Measurements from ENCODE around the gene GCC1.

The GCC1 gene, protein sequence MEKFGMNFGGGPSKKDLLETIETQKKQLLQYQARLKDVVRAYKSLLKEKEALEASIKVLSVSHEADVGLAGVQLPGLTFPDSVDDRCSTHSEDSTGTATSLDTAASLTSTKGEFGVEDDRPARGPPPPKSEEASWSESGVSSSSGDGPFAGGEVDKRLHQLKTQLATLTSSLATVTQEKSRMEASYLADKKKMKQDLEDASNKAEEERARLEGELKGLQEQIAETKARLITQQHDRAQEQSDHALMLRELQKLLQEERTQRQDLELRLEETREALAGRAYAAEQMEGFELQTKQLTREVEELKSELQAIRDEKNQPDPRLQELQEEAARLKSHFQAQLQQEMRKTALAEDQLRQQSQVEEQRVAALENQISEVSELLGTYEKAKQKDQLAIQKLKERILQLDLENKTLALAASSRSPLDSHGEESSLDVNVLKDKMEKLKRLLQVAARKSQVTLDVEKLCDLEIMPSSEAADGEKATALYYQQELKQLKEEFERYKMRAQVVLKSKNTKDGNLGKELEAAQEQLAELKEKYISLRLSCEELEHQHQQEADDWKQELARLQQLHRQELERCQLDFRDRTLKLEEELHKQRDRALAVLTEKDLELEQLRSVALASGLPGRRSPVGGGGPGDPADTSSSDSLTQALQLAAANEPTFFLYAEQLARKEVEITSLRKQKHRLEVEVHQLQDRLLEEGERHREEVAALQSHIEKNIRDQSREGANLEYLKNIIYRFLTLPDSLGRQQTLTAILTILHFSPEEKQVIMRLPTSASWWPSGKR

DNA sequence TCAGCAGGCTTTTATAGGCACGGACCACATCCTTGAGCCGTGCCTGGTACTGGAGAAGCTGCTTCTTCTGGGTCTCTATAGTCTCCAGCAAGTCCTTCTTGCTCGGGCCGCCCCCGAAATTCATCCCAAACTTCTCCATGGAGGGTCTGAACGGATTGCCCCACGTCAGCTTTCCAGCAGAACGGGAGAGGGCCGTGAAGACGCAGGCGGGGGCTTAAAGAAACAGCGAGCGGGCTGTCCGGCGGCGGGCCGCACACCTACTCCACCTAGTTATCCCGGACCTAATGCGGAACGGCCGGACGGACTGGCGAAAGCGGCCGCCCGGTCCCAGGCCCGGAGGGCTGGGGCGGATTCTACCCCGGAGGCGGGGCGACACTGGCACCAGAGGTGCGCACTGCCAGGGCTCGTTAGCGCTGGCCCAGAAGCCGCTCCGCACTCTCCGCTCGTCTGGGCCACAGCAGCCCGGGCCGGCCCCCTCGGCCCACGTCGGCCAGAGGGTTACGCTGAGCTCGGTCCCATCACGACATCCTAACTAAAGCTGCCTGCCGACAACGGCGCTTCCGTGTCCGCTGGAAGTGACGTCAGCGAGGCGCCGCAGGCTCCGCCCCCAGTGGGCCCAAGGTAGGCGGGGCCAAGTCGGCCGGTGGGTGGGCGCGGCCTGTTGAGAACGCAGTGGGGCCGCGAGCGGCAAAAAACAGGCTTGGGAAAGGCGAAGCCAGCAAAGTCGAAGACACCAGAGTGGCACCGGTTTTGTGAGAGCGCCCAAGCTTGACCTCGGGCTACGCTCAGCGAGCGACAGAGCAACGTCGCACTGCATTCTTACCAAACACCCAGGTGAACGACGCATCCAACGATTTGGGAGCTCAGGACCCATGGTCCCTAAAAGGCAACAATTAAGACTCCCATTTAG lies at the start of gene GCC1:
Gene GCC1 (minus strand): TSS at position 553 of the 910 bp plus-strand sequence. CDS start 414 bp downstream, at position 139.
- in situ Hi-C loops (cut with HindIII; ENCODE audit: low sequenced_read_pairs): no loop called here

DNA sequence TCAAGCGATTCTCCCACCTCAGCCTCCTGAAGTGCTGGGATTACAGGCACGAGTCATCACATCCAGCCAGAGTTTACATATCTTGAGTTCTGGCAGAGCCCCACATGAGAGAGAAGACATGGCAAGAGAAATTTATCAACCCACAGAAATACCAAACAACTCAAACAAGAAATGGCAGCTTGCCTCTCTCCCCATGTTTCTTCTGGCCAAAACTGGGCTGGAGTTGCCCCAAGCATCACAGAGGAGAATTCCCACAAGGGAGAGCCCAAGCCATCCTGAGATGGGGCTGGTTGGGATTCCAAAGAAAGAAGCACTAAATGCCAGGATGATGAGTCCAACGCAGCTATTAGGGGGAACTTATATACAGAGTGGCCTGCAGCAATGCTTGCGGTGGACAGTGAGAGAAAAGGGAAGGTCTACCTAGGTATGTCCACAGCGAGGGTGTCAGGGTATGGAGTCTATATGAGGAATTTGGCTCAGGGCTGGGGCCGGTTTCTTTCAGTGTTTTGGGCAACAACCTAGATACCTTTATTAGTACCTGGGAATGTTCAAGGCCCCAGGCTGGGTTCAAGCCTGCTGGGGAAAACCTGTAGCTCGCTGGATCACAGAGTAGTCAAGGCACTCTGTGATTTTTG lies 47.0 kb upstream of the GCC1 start:
- in situ Hi-C loops (cut with HindIII; ENCODE audit: low sequenced_read_pairs): no loop called here

DNA sequence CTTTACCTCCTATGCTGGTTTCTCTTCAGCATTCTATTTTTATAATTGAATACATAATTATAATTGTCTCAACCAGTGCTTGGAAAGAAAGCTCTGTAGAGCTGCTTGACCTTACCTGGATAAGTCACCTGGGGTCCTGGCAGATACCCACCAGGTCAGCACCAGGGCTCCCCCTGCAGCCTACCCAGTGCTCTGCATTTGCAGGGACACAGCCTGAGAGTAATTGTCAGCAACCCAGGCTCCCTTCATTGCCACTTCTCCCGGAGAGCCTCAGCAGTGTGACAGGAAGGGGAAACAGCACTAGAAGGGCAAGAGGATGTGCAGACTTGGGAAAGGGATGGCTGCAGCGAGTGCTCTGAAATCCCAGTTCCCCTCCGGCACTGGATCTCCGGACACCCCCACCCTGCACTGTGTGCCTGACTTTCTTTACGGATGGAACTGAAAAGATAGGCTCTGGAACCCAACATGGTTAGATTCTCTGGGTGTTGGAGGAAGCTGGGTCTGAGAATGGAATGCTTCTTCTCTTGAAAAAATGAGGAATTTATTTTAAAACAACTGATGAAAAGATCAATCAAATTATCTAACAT lies 44.0 kb upstream of the GCC1 start:
- in situ Hi-C loops (cut with HindIII; ENCODE audit: low sequenced_read_pairs): no loop called here

DNA sequence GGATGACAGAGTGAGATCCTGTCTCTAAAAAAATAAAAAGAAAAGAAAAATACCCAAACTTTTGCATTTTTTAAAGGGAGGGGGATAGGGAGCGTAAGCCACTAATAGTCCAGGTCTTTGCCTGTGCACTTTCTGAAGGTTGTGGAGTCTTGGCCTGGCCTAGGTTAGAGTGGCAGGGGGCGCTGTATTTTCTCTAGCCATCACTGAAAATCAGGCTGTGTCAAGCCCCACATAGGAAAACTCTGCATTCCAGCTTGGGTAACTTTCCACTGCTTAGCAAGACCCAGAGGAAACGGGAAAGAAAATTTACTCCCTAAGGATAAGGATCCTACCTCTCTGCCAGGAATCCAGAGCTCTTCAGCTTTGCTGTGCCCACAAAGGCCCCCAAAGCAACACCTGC lies 43.0 kb upstream of the GCC1 start:
- in situ Hi-C loops (cut with HindIII; ENCODE audit: low sequenced_read_pairs): no loop called here

DNA sequence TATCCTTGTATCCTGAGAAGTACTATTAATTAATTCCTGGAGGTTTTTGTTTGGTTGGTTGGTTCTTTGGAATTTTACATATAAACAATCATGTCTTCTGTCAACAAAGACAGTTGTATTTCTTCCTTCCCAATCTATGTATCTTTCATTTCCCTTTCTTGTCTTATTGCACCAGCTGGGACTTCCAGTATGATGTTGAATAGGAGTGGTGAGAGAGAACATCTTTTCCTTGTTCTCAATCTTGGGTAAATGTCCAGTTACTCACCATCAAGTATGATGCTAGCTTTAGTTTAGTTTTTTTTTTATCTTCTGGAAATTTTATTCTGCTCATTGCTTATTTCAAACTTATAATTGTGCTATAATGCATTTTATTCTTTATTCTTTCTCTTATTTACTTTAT lies 39.9 kb upstream of the GCC1 start:
- in situ Hi-C loops (cut with HindIII; ENCODE audit: low sequenced_read_pairs): no loop called here

DNA sequence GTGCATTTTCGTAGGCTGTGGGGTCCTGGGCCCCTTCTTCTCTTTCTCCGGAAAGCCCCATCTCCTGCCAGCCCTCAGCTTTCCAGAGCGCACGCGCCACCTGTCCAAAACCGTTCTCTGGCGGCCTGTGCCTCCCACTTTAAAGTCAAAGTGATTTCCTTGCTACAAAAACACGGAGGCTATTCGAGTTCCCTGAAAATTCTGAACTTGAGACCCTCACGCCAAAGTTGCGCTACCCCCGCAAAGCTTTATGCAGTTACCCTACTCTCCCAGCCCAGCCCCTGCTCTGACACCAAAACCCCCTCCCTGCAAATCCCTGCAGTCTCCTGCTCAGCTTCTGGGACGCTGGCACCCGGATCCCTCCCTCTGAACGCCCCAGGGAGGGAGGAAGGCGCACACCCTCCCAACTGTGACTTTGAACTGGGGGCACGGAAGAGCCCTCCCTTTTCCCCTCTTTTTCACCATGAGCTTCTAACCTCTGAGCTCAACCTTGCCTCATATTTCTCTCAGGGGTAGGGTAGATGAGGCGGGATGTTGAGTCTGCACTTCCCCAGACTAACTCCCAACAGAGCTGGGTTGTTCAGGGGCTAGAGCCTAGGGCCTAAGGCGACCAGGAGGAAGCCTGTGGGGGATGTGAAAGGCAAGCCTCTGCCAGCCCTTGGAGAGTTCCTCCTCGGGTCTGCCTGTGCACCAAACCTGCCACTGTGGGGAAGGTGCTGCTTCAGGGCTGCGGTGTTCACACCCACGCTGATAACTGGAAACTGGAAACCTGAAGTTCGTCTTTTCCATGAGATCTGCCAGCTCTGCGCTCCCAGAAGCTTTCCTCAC lies 35.2 kb upstream of the GCC1 start:
- in situ Hi-C loops (cut with HindIII; ENCODE audit: low sequenced_read_pairs): no loop called here

DNA sequence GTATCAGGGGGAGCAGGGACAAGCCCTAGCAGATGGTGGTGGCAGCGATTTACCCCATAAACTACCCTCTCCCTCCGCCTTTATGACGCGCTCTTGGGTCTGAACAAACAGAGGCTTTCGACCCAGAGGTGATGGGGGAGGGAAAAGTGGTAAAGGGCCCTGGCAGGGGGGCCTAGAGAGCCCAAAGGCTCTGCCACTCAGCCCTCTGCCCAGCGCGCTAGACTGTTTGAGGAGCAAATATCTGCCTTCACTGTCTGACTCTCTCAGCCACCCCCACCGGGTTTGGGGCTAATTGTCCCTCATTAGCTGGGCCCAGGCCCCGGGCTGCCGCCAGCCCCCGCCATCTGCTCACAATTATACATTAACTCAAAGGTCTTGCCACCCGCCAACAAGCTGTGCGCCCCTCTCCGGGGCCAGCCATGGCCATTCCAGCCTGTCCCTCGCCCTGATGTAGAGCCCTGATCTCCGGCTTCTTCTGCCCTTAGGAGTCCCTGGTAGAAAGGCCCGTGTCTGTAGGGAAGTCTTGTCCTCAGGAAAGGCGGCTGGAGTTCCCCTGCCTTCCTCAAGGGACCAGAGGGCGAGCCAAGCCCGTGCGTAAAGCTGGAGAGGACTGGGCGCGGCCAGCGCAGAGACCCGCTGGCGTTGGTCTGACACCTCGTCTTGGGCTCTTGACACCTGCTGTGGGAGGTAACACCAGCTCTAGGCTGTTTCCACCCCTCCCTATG lies 34.4 kb upstream of the GCC1 start:
- in situ Hi-C loops (cut with HindIII; ENCODE audit: low sequenced_read_pairs): no loop called here

DNA sequence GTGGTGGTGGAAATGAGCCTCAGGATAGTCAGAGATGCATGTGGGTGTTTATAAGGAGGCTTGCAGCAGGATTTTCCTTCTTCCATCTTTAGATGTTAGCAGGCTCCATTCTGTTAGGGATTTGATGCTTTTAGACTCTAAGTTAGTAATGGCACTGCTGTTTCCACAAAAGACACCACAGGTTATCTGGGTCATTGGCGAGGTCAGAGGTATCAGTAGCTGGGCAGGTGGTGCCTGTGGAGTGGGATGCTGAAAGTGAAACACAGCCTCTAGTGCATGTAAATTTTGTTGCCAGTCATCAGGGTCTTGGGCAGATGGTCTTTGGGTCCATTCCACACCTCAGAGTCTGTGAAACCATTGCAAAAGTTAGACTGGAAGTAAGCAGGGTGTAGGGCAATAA lies 33.4 kb upstream of the GCC1 start:
- in situ Hi-C loops (cut with HindIII; ENCODE audit: low sequenced_read_pairs): no loop called here

DNA sequence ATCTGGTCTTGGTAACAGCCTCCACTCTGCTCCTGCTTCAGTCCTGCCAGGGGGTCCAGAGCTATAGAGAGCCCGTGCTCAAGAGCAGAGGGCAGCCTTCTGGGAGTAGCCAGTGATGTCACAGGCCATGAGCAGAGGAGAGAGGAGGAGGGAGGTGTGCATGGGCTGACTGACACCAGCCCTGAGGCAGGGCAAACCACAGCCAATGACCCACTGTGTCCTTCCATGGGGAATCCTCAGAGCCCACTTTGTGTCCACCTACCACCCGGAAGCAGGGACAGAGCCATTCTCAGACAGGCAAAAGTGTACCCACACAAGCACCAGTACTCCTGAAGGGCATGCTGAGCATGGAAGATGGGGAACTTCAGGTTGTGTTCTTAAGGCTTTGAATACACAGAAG lies 32.6 kb upstream of the GCC1 start, which contains the start of gene PAX4:
Gene PAX4 (minus strand): TSS at position 101 of the 400 bp plus-strand sequence. CDS start 2,214 bp downstream, outside the sequence.
- in situ Hi-C loops (cut with HindIII; ENCODE audit: low sequenced_read_pairs): no loop called here

DNA sequence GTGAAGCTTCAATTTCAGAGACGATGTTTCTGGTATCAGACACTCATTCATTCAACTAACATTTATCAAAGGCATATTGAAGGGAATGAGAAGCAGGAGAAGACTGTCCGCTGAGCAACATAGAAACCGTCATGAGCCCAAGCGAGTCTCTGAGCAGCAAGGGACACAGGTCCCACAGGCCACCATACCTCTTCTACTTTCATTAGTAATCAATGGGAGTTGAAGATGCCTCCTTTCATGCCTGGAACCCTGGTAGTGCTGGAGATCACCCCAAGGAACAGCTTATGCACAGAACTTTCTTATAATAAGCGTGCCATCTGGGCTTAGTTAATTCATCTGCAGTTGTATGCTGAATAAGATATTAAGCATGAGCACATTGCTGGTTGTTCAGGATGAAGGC lies 31.3 kb upstream of the GCC1 start:
- in situ Hi-C loops (cut with HindIII; ENCODE audit: low sequenced_read_pairs): no loop called here

DNA sequence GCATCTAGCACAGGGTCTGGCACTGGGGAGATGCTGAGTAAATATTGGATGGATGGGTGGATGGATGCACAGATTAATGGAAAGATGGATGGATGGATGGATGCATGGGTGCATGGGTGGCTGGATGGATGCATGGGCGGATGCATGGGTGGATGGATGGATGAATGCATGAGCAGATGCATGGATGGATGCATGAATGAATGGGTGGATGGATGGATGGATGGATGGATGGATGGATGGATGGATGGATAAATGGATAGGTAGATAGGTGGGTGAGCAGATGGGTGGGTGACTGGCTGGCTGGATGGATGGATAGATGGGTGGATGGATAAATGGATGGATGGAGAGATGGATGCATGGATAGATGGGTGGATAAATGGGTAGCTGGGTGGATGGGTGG lies 26.9 kb upstream of the GCC1 start:
- in situ Hi-C loops (cut with HindIII; ENCODE audit: low sequenced_read_pairs): no loop called here

DNA sequence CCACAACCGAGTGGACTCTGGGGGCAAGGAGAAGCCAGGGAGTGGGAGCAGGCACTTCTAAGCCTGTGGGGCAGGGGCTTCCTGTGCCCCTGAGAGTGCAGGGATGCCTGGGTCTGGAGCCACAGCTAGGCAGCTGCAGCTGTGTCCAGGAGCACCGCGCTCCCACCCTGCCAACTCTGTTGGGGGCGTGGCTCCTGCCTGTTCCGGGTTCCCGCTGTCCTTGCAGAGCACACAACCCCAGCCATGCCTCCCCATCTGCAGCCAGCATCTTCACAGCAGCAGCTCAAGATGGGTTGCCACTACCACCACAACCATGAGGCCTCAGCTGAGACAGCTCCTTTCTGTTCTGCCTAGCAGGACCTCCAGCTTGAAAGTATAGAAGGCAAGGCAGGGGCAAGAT lies 23.9 kb upstream of the GCC1 start:
- in situ Hi-C loops (cut with HindIII; ENCODE audit: low sequenced_read_pairs): no loop called here

DNA sequence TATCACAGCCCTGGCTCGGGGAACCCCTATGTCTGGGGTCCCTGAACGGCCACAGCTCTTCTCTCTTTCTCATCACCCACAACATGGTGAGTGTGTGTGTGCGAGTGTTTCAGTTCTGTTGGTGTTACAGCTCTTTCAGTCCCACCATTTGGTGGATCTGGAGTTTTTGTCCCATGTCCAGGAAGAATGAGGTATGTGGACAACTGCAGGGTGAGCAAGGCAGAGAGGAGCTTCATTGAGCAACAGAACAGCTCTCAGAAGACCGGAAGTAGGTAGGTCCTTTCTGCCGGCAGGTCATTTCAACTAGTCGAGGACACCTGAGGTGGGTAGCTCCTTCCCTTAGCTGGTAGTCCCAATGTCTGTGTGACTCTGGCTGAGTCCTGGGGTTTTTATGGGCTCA lies 23.1 kb upstream of the GCC1 start:
- in situ Hi-C loops (cut with HindIII; ENCODE audit: low sequenced_read_pairs): no loop called here

DNA sequence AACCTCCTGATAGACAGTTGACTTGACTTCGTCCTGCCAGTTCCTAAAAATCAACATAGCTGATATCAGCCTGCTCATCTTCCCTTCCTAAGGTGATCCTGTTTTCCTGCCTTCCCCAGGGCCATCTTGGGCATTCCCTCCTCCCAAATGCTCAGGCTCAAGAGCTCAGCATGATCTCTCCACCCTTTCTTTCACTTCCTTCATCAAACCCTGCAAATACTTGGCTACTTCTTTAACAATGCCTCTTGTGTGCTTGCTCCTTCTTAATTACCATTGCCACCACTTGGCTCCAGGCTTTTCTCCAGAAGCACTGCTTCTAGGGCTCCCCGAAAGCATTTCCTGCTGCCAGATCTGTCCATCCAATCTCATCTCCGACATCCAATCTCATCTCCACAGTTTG lies 15.5 kb upstream of the GCC1 start:
- in situ Hi-C loops (cut with HindIII; ENCODE audit: low sequenced_read_pairs): no loop called here

DNA sequence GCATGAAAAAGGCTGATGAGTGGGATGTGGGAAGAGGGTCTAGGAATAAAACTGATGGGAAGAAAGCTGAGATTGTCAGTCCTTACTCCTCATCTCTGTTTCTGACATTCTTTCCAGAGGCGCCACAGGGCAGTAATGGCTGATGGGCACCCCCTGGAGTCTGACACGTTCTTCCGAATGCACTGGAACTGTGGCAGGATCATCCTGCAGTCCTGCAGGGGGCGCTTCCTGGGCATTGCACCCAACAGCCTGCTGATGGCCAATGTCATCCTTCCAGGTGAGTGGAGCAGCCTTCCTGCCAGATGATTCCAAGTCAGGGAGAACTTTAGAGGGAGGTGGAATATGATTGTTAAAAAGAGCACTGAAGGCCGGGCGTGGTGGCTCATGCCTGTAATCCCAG lies 12.9 kb upstream of the GCC1 start:
- in situ Hi-C loops (cut with HindIII; ENCODE audit: low sequenced_read_pairs): no loop called here

DNA sequence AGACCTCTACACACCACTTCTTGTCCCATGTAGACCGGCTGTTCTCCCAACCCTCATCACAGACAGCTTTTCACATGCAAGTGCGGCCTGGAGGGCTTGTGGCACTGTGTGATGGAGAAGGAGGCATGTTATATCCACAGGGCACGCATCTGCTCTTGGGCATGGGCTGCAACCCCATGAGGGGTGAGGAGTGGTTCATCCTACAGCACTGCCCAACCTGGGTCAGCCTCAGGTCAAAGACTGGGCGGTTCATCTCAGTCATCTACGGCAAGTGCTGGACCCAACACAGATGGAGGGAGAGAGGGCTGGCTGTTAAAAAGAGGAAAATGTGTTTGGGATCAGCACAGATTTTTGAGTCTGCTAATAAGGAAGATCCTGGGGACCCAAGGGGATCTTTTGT lies 10.3 kb upstream of the GCC1 start:
- in situ Hi-C loops (cut with HindIII; ENCODE audit: low sequenced_read_pairs): no loop called here

DNA sequence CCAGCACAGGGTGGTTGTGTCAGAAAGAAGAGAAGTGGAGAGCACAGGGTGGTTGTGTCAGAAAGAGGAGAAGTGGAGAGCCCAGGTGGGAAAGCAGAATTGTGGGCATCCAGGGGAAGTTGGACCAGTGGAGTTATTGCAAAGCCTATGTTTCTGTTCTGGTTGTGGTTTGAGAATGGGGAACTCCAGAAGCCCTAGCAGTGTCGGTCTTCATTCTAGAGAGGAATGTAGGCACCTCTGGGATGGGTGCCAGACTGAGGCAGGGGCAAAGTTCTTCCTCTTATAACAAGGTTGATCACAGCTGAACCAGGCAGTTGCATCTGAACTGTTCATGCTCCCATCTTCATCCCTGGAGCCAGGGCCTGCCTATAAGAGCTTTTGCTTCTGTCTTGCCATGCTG lies 9.1 kb upstream of the GCC1 start:
- in situ Hi-C loops (cut with HindIII; ENCODE audit: low sequenced_read_pairs): no loop called here

DNA sequence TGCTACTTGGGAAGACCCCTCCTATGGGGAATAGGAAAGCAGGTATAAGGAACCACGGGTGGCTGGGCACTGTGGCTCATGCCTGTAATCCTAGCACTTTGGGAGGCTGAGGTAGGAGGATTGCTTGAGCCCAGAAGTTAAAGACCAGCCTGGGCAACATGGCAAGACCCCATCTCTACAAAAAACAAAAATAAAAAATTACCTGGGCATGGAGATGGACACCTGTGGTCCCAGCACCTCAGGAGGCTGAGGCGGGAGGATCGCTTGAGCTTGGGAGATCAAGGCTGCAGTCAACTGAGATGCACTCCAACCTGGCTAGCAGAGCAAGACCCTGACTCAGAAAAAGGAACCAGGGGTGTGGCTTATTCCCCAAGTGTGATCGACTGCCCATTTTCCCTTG lies 7.2 kb upstream of the GCC1 start:
- in situ Hi-C loops (cut with HindIII; ENCODE audit: low sequenced_read_pairs): no loop called here

DNA sequence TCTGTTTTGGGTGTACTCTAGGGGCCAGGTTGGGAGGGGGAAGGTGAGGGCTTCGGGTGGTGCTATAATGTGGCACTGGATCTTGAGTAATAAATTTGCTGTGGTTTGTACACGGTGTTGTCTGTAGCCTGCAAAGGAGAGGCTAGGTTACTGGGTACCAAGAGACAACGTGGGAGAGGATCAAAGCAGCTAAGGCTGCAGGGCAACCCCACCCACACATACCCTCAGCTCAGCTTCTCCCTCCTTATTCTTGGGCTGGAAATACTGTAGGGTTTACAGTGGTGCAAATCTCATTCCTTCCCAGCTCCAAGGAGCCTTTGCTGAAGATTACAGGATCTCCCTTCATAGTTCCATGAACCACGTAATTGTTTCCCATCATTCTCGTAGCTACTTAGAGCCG lies 6.2 kb upstream of the GCC1 start:
- in situ Hi-C loops (cut with HindIII; ENCODE audit: low sequenced_read_pairs): no loop called here
